ENCODE results near the gene RALGPS2. TPM values are rescaled to one million over a fixed set of nuclear protein-coding genes. Genes with fewer than 3 reads are reported as not detected.
"Not testable (repeated sequence)": the region's sequence is repeated elsewhere in the genome, so short reads cannot be mapped to it uniquely, and the experiment has no call there.

The RALGPS2 gene
- total RNA-seq, 1 experiment from 2014 or later: 19.3 TPM

GRCh38 chr1:178844436-178844835, 119.4 kb downstream of the RALGPS2 start:
- Histone ChIP-seq H3K4me3 (ENCODE audit: low read length) (no peak overlapping the region), H3K9ac (ENCODE audit: low read length) (no peak overlapping the region), H3K27me3 (ENCODE audit: low read length) (no peaks in the 10 kb centered on the region), H2AFZ (ENCODE audit: low read length) (no peak overlapping the region), H3F3A (ENCODE audit: low read length, unreplicated experiment) (no peaks in the 10 kb centered on the region), H3K4me1 (ENCODE audit: insufficient read depth, low read length) (peaks cover 14% of the 10 kb centered on the region), H3K36me3 (ENCODE audit: low read depth, low read length) (no peaks in the 10 kb centered on the region), H4K20me1 (ENCODE audit: low read length) (no peaks in the 10 kb centered on the region), H3K27ac (ENCODE audit: low read length) (no peak overlapping the region), H3K4me2 (ENCODE audit: low read length) (no peak overlapping the region), H3K9me3 (ENCODE audit: low read length) (no peaks in the 10 kb centered on the region), H3K79me2 (ENCODE audit: low read length) (no peaks in the 10 kb centered on the region), H3K9me2 (replicated peaks; ENCODE audit: low read length) (no peaks in the 10 kb centered on the region)
- TF ChIP-seq CTCF (conservative IDR thresholded peaks at IDR 0.05; ENCODE audit: low read depth, low read length) (no peak), EZH2phosphoT487 (IDR thresholded peaks at IDR 0.05; ENCODE audit: borderline replicate concordance, low read length) (no peak), EZH2 (IDR thresholded peaks at IDR 0.05; ENCODE audit: low read length, unreplicated experiment) (no peak)
- BruUV-seq (replicated peaks): no TSS peak
- POLR2A ChIA-PET (ENCODE audit: unreplicated experiment): no interaction called here
- CTCF ChIA-PET: no interaction called here
- intact Hi-C loops (cut with micrococcal nuclease): no loop called here
- ATAC-seq: no peak
- no peak for DNase-seq

GRCh38 chr1:178846306-178846705, 121.3 kb downstream of the RALGPS2 start:
- H3K4me3 ChIP-seq (ENCODE audit: low read length): no peak overlapping the region
- H3K4me2 ChIP-seq (ENCODE audit: low read length): no peak overlapping the region
- no peaks in the 10 kb centered on the region for H4K20me1 ChIP-seq (ENCODE audit: low read length)
- H3K27ac ChIP-seq (ENCODE audit: low read length): no peak overlapping the region
- CTCF ChIA-PET: no interaction called here
- H3K9me3 ChIP-seq (ENCODE audit: low read length): no peaks in the 10 kb centered on the region
- H3F3A ChIP-seq (ENCODE audit: low read length, unreplicated experiment): no peaks in the 10 kb centered on the region
- POLR2A ChIA-PET (ENCODE audit: unreplicated experiment): no interaction called here
- ATAC-seq (no peak), DNase-seq (no peak)
- intact Hi-C loops (cut with micrococcal nuclease): no loop called here
- peaks cover 14% of the 10 kb centered on the region for H3K4me1 ChIP-seq (ENCODE audit: insufficient read depth, low read length)
- H3K27me3 ChIP-seq (ENCODE audit: low read length): no peaks in the 10 kb centered on the region
- no peaks in the 10 kb centered on the region for H3K36me3 ChIP-seq (ENCODE audit: low read depth, low read length)
- no peak for TF ChIP-seq CTCF (conservative IDR thresholded peaks at IDR 0.05; ENCODE audit: low read depth, low read length)
- TF ChIP-seq EZH2phosphoT487 (IDR thresholded peaks at IDR 0.05; ENCODE audit: borderline replicate concordance, low read length): no peak
- TF ChIP-seq EZH2 (IDR thresholded peaks at IDR 0.05; ENCODE audit: low read length, unreplicated experiment): no peak
- H3K9me2 ChIP-seq (replicated peaks; ENCODE audit: low read length): no peaks in the 10 kb centered on the region
- H3K9ac ChIP-seq (ENCODE audit: low read length): no peak overlapping the region
- no TSS peak for BruUV-seq (replicated peaks)
- no peak overlapping the region for H2AFZ ChIP-seq (ENCODE audit: low read length)
- H3K79me2 ChIP-seq (ENCODE audit: low read length): no peaks in the 10 kb centered on the region

- Histone ChIP-seq H3K36me3 (ENCODE audit: low read depth, low read length) (no peaks in the 10 kb centered on the region), H3K27me3 (ENCODE audit: low read length) (no peaks in the 10 kb centered on the region), H3K9me2 (replicated peaks; ENCODE audit: low read length) (no peaks in the 10 kb centered on the region), H3K9ac (ENCODE audit: low read length) (no peak overlapping the region), H3K9me3 (ENCODE audit: low read length) (no peaks in the 10 kb centered on the region), H3K4me1 (ENCODE audit: insufficient read depth, low read length) (peaks cover 14% of the 10 kb centered on the region), H3K79me2 (ENCODE audit: low read length) (no peaks in the 10 kb centered on the region), H3F3A (ENCODE audit: low read length, unreplicated experiment) (no peaks in the 10 kb centered on the region), H3K4me2 (ENCODE audit: low read length) (no peak overlapping the region), H3K4me3 (ENCODE audit: low read length) (no peak overlapping the region), H3K27ac (ENCODE audit: low read length) (no peak overlapping the region), H2AFZ (ENCODE audit: low read length) (no peak overlapping the region), H4K20me1 (ENCODE audit: low read length) (no peaks in the 10 kb centered on the region)
- TF ChIP-seq EZH2 (IDR thresholded peaks at IDR 0.05; ENCODE audit: low read length, unreplicated experiment) (no peak), CTCF (conservative IDR thresholded peaks at IDR 0.05; ENCODE audit: low read depth, low read length) (no peak), EZH2phosphoT487 (IDR thresholded peaks at IDR 0.05; ENCODE audit: borderline replicate concordance, low read length) (no peak)
- intact Hi-C loops (cut with micrococcal nuclease): no loop called here
- POLR2A ChIA-PET (ENCODE audit: unreplicated experiment): interaction anchor here (0.7 kb wide), 1 partner anchor 14 kb away, joined by 4 read pairs; no protein-coding TSS in a partner anchor
- ATAC-seq (peak; percentile 91), DNase-seq (peak; percentile 62)
- BruUV-seq (replicated peaks): no TSS peak
- CTCF ChIA-PET: interaction anchor here (0.6 kb wide), 1 partner anchor 311 kb away, joined by 3 read pairs; no protein-coding TSS in a partner anchor
These were observed 122.4 kb downstream of the RALGPS2 start for GRCh38 chr1:178847396-178847849.

- POLR2A ChIA-PET (ENCODE audit: unreplicated experiment): interaction anchor here (0.7 kb wide), 1 partner anchor 14 kb away, joined by 4 read pairs; no protein-coding TSS in a partner anchor
- H3K9me2 ChIP-seq (replicated peaks; ENCODE audit: low read length); H3K79me2 ChIP-seq (ENCODE audit: low read length); DNase-seq; H3K4me3 ChIP-seq (ENCODE audit: low read length); BruUV-seq (replicated peaks); H3F3A ChIP-seq (ENCODE audit: low read length, unreplicated experiment); H3K4me2 ChIP-seq (ENCODE audit: low read length); H3K27me3 ChIP-seq (ENCODE audit: low read length); H3K9ac ChIP-seq (ENCODE audit: low read length); H3K9me3 ChIP-seq (ENCODE audit: low read length); H4K20me1 ChIP-seq (ENCODE audit: low read length); ATAC-seq; H3K36me3 ChIP-seq (ENCODE audit: low read depth, low read length); H2AFZ ChIP-seq (ENCODE audit: low read length); H3K27ac ChIP-seq (ENCODE audit: low read length); intact Hi-C loops (cut with micrococcal nuclease): not testable (repeated sequence)
- peaks cover 14% of the 10 kb centered on the region for H3K4me1 ChIP-seq (ENCODE audit: insufficient read depth, low read length)
- CTCF ChIA-PET: interaction anchor here (0.6 kb wide), 1 partner anchor 311 kb away, joined by 3 read pairs; no protein-coding TSS in a partner anchor
These were observed 122.9 kb downstream of the RALGPS2 start for GRCh38 chr1:178847919-178848318.

Measured in PC-3 (cell line).